Mammary epithelial cell (primary cell): ENCODE measurements around the gene SUSD6.

Experiments
- EZH2 ChIP-seq: IDR thresholded peaks from 2 replicates; pipeline ENCODE4 v1.6.1; 2012; ENCODE audit warnings: low read length, inconsistent platforms, borderline replicate concordance
- TF ChIP-seq, protein P1 (sequence below), 2 donors: IDR thresholded peaks in 1 of 2; conservative IDR thresholded peaks in 1 of 2; 2 replicates each; pipeline ENCODE4 v1.5.1; 2011 to 2012; ENCODE audit warnings: inconsistent platforms in 2 of 2, low read length in 2 of 2, mild to moderate bottlenecking in 2 of 2, control low read depth in 1 of 2, low read depth in 1 of 2; ENCODE audit not compliant: insufficient read depth in 1 of 2; ENCODE audit errors: extremely low read depth in 1 of 2

DNA sequence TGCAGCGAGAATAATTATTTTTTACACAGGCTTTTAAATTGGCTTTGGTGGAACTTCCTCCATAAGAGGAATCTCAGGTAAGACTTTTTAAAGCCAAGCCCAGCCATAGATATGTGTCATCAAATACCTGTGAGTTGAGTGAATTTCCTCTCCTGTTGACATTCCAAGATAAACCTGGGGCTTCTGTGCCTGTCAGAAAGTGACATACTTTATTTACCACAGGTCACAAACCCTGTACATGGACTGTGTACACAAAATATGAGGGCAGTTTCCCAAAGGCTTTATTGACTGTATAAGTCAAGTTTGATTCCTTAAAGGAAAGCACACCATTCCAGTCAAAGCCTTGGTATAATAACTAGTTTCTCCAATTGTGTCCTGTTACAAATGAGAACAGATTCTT lies 129.7 kb downstream of the SUSD6 start:
- TF ChIP-seq EZH2 = no peak
- TF ChIP-seq, protein P1, sequence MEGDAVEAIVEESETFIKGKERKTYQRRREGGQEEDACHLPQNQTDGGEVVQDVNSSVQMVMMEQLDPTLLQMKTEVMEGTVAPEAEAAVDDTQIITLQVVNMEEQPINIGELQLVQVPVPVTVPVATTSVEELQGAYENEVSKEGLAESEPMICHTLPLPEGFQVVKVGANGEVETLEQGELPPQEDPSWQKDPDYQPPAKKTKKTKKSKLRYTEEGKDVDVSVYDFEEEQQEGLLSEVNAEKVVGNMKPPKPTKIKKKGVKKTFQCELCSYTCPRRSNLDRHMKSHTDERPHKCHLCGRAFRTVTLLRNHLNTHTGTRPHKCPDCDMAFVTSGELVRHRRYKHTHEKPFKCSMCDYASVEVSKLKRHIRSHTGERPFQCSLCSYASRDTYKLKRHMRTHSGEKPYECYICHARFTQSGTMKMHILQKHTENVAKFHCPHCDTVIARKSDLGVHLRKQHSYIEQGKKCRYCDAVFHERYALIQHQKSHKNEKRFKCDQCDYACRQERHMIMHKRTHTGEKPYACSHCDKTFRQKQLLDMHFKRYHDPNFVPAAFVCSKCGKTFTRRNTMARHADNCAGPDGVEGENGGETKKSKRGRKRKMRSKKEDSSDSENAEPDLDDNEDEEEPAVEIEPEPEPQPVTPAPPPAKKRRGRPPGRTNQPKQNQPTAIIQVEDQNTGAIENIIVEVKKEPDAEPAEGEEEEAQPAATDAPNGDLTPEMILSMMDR (conservative IDR thresholded peaks at IDR 0.05 in 1 of 2, IDR thresholded peaks at IDR 0.05 in 1 of 2; ENCODE audit: extremely low read depth in 1 of 2, insufficient read depth in 1 of 2, low read depth in 1 of 2, low read length in 2 of 2) = no peak
